Measurements from ENCODE around the gene SPOCK2.
"Not testable (repeated sequence)": the region's sequence is repeated elsewhere in the genome, so short reads cannot be mapped to it uniquely, and the experiment has no call there.

The SPOCK2 gene

DNA sequence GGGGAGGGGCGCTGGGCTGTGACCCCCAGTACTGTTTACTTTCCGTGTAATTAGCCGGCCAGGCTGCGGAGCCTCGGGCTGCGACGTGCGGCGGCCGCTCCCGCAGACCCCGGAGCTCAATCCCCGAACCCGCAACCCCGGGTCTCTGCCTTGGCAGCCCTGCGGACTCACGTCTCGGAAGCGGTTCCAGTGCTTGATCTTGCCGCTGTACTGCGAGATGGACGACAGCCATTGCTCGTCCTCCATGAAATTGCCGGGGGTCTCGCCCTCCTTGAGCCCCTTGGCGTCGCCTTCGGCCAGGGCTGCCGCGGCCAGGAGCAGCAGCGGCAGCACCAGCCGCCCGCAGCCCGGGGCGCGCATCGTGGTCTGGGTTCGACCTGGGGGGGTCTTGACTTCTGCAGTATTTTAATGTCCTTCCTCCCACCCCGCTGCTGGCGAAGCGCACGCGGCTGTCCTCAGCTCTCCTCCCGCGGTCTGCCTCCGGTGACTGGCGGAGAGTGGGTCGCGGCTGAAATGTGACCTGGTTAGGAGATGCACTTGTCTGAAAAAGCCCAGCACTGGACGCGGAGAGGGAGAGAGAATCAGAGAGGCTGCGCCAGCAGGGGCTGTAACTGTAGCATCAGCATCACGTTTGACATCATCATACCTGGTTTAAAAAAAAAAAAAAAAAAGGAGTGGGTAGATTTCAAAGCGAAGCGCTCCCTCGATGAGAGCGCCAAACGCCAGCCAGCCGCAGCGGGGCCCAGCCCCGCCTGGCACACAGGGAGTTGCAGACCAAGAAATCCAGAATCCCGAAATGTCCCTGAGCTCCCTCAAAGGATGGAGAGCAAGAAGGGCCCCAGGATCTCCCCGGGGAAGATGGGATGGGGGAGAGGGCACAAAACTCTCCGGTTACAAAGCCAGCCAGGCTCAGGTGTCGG is at the start of gene SPOCK2:
Gene SPOCK2 (minus strand): TSS at position 583 of the 920 bp plus-strand sequence. CDS start 223 bp downstream, at position 360.
- no peak for DNase-seq

GRCh38 chr10:72137583-72137982 is 49.2 kb upstream of the SPOCK2 start:
- no peak for DNase-seq

DNA sequence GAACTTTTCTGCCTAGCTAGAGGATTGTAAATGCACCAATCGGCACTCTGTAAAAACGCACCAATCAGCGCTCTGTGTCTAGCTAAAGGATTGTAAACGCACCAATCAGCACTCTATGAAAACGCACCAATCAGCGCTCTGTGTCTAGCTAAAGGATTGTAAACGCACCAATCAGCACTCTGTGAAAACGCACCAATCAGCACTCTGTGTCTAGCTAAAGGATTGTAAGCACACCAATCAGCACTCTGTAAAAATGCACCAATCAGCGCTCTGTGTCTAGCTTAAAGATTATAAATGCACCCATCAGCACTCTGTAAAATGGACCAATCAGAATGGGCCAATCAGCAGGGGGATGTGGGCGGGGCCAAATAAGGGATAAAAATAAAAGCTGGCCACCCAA is 47.9 kb upstream of the SPOCK2 start:
- DNase-seq: not testable (repeated sequence)

GRCh38 chr10:72134785-72135767 is 46.7 kb upstream of the SPOCK2 start:
- no peak for DNase-seq

- no peak for DNase-seq
These were observed 45.2 kb upstream of the SPOCK2 start for GRCh38 chr10:72133517-72133916.

DNA sequence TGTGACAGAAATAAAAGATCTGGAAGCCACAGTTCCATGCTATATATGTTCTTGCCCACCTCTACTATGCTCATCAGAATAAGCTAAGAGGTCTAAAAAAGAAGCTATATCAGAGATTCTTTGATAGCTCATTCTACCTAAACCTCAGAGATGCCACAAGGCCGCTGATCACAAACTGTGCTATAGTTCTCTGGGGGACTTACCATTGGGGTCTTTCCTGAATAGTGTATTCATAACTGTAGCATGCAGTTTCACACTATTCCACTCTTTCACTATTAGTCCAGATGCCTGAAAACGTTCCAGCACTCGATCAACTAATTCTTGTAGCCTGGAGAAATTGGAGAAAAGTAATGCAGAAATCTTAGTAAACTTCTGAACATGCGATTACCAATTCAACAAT is 44.5 kb upstream of the SPOCK2 start:
- DNase-seq: no peak

DNA sequence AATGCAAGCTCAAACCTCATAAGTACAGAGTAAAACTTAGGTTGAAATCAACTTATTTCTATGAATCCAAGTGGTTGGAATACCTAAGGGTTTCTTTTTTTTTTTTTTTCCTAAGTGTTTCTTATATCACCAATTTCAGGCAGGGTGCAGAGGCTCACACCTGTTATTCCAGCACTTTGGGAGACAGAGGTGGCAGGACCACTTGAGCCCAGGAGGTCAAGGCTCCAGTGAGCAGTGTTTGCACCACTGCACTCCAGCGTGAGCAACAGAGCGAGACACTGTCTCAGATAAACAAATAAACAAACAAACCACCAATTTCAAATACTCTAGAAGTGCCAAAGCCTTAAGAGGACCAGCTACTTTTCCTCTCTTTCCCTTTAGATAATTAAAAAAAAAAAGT is 39.2 kb upstream of the SPOCK2 start:
- no peak for DNase-seq

GRCh38 chr10:72126872-72127232 is 38.5 kb upstream of the SPOCK2 start:
- no peak for DNase-seq

- DNase-seq: no peak
These were observed 38.0 kb upstream of the SPOCK2 start for GRCh38 chr10:72126184-72126871.

GRCh38 chr10:72124989-72125388 is 36.6 kb upstream of the SPOCK2 start:
- no peak for DNase-seq

DNA sequence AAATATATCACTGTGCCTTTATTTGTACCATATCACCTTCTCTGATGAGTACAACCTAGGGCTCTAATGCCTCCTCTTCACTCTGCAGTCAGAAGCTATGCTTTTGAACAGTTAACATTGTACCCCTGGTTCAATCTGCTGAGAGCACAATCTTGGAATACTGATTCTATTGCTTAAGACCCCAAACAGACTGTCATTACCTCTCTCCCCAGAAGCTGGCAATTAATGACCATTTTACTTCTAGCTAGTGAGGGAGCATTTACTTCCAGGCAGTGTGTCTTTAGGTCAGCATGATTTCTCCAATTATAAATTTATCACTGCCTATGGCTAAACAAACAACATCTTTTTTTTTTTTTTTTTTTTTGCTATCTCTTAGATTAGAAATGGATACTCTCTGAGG is 36.0 kb upstream of the SPOCK2 start:
- DNase-seq: no peak

DNA sequence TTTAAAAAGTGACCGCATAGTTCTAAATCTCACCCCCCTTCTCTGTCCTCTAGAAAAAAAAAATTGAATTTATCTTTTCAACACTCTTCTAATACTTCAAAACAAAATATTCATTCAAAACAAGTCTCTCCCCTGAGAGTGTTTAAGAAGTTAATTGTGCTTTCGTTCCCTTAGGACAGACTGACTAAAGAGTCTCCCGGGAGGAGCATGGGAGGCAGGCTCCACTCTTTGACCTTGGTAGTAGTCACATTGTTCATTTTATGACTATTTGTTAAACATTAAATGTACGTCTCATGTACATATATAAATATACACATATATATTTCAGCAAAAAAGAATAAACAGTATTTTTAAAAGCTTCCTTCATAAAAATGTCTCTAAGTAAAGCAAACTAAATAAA is 35.3 kb upstream of the SPOCK2 start:
- DNase-seq: no peak

GRCh38 chr10:72122221-72122620 is 33.9 kb upstream of the SPOCK2 start:
- DNase-seq: no peak

DNA sequence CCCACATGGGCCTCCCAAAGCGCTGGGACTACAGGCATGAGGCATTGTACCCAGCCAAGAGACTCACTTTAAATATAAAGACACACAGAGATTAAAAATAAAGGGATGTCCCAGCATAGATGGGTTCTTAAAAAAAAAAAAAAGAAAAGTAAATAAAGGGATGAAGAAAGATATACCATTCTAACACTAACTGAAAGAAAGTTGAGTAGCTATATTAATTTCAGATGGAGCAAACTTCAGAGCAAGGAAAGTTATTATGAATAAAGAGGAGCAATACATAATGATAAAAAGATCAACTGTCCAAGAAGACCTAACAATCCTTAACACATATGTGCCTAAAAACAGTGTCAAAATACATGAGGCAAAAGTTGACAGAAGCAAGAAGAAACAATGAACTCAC is 33.0 kb upstream of the SPOCK2 start:
- no peak for DNase-seq

GRCh38 chr10:72116372-72116771 is 28.0 kb upstream of the SPOCK2 start:
- no peak for DNase-seq

GRCh38 chr10:72114706-72115450 is 26.5 kb upstream of the SPOCK2 start:
- no peak for DNase-seq

DNA sequence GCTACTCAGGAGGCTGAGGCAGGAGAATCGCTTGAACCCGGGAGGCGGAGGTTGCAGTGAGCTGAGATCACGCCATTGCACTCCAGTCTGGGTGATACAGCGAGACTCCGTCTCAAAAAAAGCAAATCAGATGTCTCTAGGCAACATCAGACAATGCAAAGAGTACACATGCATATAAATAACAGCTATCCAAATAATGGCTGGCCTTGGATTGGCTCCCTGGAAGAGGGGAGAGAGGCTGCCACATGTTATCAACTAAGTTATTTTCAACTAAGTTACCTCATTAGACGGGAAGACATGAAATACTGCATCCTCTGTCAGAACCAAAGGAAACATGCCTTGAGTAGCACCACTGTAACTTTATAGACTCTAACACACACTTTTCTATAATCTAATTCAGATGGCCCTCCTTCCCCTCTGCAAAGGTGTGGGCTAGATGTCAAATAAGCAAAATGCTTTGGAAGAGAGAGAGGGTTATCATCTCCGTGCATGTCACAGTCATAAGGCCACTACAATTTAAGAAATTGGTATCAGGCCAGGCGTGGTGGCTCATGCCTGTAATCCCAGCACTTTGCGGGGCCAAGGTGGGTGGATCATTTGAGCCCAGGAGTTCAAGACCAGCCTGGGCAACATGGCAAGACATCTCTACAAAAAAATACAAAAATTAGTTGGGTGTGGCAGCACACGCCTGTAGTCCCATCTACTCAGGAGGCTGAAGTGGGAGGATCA is 22.5 kb upstream of the SPOCK2 start:
- no peak for DNase-seq

DNA sequence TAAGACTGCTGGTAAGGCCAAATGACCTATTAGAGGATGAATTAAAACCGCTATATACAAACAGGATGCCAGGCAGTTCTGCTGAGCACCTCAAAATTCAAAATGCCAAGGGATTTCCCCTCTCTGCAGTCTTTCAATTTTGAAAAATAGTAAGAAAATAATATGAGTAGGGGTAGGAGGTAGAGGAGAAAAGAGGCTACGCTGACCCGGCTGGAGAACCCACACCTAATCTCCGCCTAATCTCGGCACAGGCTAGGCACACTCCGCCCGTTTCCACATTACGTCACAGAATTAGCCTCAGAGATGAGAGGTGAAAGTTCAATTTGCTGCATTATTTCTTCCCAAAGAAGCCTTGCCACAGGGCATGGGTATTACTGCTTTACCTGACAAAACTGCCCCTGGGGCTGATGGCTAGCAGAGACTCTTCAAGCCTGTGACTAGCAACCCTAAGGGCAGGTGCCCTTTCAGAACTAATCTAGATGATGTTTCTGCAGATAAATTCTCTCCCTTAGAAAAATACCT is 21.3 kb upstream of the SPOCK2 start:
- no peak for DNase-seq

GRCh38 chr10:72108830-72109635 is 20.7 kb upstream of the SPOCK2 start:
- no peak for DNase-seq

DNA sequence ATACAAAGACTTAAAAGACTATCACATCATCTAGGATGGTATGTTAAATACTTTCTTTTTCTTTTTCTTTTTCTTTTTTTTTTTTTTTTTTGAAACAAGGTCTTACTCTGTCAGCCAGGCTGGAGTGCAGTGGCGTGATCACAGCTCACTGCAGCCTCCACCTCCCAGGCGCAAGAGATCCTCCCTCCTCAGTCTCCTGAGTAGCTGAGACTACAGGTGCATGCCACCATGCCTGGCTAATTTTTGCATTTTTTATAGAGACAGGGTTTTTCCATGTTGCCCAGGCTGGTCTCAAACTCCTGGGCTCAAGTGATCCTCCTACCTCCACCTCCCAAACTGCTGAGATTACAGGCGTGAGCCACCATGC is 19.6 kb upstream of the SPOCK2 start:
- DNase-seq: not testable (repeated sequence)
